GM12891 (cell line): Measurements from ENCODE around the gene CCDC188.

ENCODE experiments used
- PAX5 ChIP-seq: IDR thresholded peaks from 2 replicates; pipeline ENCODE4 v1.6.1; 2011; ENCODE audit warnings: low read length, moderate library complexity, mild to moderate bottlenecking; ENCODE audit not compliant: insufficient read depth, severe bottlenecking
- POLR2A ChIP-seq: IDR thresholded peaks from 2 replicates; pipeline ENCODE4 v1.6.1; 2011; ENCODE audit warnings: low read depth, low read length, control low read depth
- POLR2AphosphoS5 ChIP-seq: IDR thresholded peaks from 2 replicates; pipeline ENCODE4 v1.6.1; 2011; ENCODE audit warnings: low read depth, low read length, control low read depth
- SPI1 ChIP-seq: IDR thresholded peaks from 2 replicates; pipeline ENCODE4 v1.6.1; 2011; ENCODE audit warnings: low read depth, low read length, control low read depth
- TAF1 ChIP-seq: IDR thresholded peaks from 2 replicates; pipeline ENCODE4 v1.6.1; 2011; ENCODE audit warnings: low read depth, low read length, control low read depth

- TF ChIP-seq POLR2AphosphoS5 (no peak), SPI1 (no peak), POLR2A (no peak), TAF1 (no peak), PAX5 (no peak)
Measured at GRCh38 chr22:20132686-20133246, 18.1 kb downstream of the CCDC188 start.
